ENCODE results near the gene RNF144A. TPM values are rescaled to one million over a fixed set of nuclear protein-coding genes. Genes with fewer than 3 reads are reported as not detected.

RNF144A gene
- total RNA-seq, 2 experiments from 2014 or later, result 21.4 to 22.7 TPM

DNA sequence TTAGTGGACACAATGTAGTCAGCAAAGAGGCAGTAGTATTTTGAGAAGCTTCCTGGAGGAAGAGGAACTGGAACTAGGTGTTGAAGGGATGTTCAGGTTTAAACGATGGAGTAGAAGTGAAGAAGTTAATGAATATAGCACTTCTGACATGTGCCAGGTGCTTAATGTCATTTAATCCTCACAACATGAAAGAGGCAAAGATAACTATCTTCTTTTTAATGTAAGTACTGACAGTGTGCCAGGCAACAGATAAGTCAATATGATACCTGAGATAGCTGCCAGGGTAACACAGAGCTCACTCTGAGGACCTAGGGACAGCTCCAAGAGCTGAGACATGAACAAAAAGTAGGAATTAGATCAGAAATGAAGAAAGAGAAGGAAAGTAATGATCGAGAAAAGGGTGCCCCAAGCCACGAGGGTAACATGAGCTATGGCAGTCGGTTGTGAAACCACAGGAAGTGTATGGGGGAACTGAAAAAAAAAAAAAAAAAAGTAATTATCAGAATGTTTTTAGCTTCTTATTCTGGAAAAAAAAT lies 140.7 kb downstream of the RNF144A start:
- Mint-ChIP-seq H3K9me3 (peaks cover 2% of the 10 kb centered on the region), H3K4me3 (no peak overlapping the region), H3K36me3 (peaks cover 7% of the 10 kb centered on the region), H3K27ac (peak overlapping the region; percentile 46), H3K4me1 (ENCODE audit: low read depth) (peaks cover 15% of the 10 kb centered on the region), H3K27me3 (no peaks in the 10 kb centered on the region)
- DNase-seq, result no peak
- CTCF ChIA-PET, result interaction anchor here (0.6 to 4.7 kb wide), 2 partner anchors 14 to 345 kb away, joined by 3 to 34 read pairs; no protein-coding TSS in a partner anchor
- POLR2A ChIA-PET, result no interaction called here
- intact Hi-C loops (cut with micrococcal nuclease), result no loop called here

DNA sequence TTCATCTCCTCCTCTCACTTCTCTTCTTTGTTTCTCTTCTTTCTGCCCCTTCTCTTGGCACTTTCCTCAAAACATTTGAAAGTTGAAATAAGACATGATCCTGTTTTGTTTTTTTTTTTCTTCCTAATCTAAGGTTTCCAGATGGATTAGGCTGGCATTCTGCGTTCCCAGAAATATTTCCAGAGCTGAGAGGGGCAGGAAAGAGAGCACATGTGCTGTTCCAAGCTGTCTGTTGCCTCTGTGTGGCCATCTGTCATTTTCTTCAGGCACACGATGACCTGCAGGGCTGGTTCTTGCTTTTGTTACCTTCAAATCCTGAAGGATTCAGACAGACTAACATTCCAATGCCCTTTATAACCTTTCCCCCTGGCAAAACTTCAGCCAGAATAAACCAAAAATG lies 142.9 kb downstream of the RNF144A start:
- CTCF ChIA-PET, result interaction anchor here (1.8 to 4.7 kb wide), 2 partner anchors 16 to 37 kb away, joined by 8 to 34 read pairs; no protein-coding TSS in a partner anchor
- H3K27me3 Mint-ChIP-seq, result no peaks in the 10 kb centered on the region
- no peak for DNase-seq
- intact Hi-C loops (cut with micrococcal nuclease), result no loop called here
- peaks cover 15% of the 10 kb centered on the region for H3K4me1 Mint-ChIP-seq (ENCODE audit: low read depth)
- no peak overlapping the region for H3K4me3 Mint-ChIP-seq
- H3K36me3 Mint-ChIP-seq, result peaks cover 13% of the 10 kb centered on the region
- POLR2A ChIA-PET, result no interaction called here
- no peak overlapping the region for H3K27ac Mint-ChIP-seq
- peaks cover 12% of the 10 kb centered on the region for H3K9me3 Mint-ChIP-seq

DNA sequence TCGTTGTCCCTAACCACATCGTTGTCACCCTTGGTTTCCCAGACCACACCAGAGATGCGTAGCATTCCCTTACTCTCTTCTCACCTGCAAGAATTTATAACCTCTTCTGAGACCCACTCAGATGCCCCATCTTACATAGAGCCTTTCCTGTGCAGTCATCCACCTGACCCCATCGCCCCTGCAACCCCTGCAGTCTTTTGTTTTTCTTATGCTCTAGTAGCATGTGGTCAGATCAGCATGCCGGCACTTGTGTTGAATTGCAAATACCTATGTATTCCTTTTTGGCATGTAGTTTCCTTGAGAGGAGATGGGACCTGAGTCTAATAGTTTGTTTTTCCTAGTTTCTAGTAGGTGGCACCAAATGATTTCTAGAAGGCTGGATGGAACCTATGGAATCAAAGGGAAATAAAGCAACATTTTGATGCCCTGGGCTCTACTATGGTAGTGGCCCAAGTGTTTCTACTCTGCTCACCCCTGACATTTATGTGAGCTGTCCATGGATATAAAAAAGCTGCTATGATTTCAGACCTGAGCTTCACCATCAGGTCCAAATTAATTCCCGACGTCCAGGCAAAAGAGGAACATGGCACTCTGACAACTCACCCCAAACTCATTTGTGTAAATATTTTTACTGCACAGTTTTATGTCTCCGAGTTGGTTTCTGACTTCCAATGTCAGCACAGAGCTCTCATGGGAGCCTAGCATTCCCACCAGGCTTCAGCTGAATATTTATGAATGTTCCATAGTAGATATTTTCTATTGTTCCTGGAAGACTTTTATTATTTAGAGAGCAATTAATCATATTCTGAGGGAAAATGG lies 143.6 kb downstream of the RNF144A start:
- Mint-ChIP-seq H3K27me3 (no peaks in the 10 kb centered on the region), H3K27ac (no peak overlapping the region), H3K36me3 (peaks cover 13% of the 10 kb centered on the region), H3K4me1 (ENCODE audit: low read depth) (peaks cover 15% of the 10 kb centered on the region), H3K9me3 (peaks cover 12% of the 10 kb centered on the region), H3K4me3 (no peak overlapping the region)
- no peak for DNase-seq
- POLR2A ChIA-PET, result no interaction called here
- intact Hi-C loops (cut with micrococcal nuclease), result no loop called here
- CTCF ChIA-PET, result interaction anchor here (4.7 kb wide), 1 partner anchor 17 kb away, joined by 34 read pairs; no protein-coding TSS in a partner anchor

DNA sequence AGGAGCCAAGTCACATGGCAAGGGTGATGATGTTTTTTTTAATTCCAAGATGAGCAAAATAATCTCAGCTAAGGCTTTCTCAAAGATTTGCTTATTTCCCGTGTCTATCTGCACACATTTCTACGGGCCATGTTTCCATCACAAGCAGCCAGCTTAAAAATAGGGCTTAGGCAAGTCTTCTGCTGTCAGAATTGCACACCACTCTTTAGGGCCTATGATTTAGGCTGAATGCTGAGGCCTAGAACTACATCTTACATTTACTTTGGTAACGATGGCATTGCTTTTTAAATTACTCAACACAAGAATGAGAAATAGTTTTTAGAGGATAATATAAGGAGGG lies 144.2 kb downstream of the RNF144A start:
- ChIA-PET POLR2A (no interaction called here), CTCF (interaction anchor here (4.7 kb wide), 1 partner anchor 18 kb away, joined by 34 read pairs; no protein-coding TSS in a partner anchor)
- Mint-ChIP-seq H3K36me3 (peaks cover 13% of the 10 kb centered on the region), H3K27me3 (no peaks in the 10 kb centered on the region), H3K9me3 (peaks cover 12% of the 10 kb centered on the region), H3K27ac (no peak overlapping the region), H3K4me3 (no peak overlapping the region), H3K4me1 (ENCODE audit: low read depth) (peaks cover 15% of the 10 kb centered on the region)
- intact Hi-C loops (cut with micrococcal nuclease), result no loop called here
- no peak for DNase-seq

- intact Hi-C loops (cut with micrococcal nuclease), result no loop called here
- peaks cover 13% of the 10 kb centered on the region for H3K36me3 Mint-ChIP-seq
- H3K9me3 Mint-ChIP-seq, result peaks cover 12% of the 10 kb centered on the region
- H3K4me3 Mint-ChIP-seq, result no peak overlapping the region
- DNase-seq, result no peak
- no peaks in the 10 kb centered on the region for H3K27me3 Mint-ChIP-seq
- no peak overlapping the region for H3K27ac Mint-ChIP-seq
- H3K4me1 Mint-ChIP-seq (ENCODE audit: low read depth), result peaks cover 15% of the 10 kb centered on the region
- POLR2A ChIA-PET, result no interaction called here
- CTCF ChIA-PET, result interaction anchor here (1.1 kb wide), 1 partner anchor 18 kb away, joined by 3 read pairs; no protein-coding TSS in a partner anchor
Measured at GRCh38 chr2:7061921-7062320, 144.7 kb downstream of the RNF144A start.

DNA sequence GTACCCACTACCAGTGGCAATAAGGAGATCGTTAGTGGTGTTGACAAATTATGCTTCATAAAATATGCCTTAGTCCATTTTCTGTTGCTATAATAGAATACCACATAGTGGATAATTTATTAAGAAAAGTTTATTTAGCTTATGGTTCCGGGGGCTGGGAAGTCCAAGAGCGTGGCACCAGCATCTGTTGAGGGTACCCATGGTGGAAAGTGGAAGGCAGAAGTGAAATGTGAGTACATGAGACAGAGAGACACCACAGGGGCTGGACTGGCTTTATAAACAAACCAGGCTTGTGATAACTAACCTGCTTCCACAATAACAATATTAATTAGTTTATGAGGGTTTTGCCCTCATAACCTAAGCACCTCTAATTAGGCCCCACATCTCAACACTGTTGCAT lies 146.6 kb downstream of the RNF144A start:
- H3K36me3 Mint-ChIP-seq, result peaks cover 13% of the 10 kb centered on the region
- intact Hi-C loops (cut with micrococcal nuclease), result no loop called here
- no peaks in the 10 kb centered on the region for H3K27me3 Mint-ChIP-seq
- POLR2A ChIA-PET, result no interaction called here
- H3K9me3 Mint-ChIP-seq, result peaks cover 12% of the 10 kb centered on the region
- H3K27ac Mint-ChIP-seq, result no peak overlapping the region
- no peak overlapping the region for H3K4me3 Mint-ChIP-seq
- no peak for DNase-seq
- CTCF ChIA-PET, result no interaction called here
- H3K4me1 Mint-ChIP-seq (ENCODE audit: low read depth), result peaks cover 10% of the 10 kb centered on the region

GRCh38 chr2:7068457-7068856 lies 151.2 kb downstream of the RNF144A start:
- H3K27ac Mint-ChIP-seq, result no peak overlapping the region
- POLR2A ChIA-PET, result no interaction called here
- no peaks in the 10 kb centered on the region for H3K27me3 Mint-ChIP-seq
- no peak overlapping the region for H3K4me3 Mint-ChIP-seq
- no peak for DNase-seq
- H3K36me3 Mint-ChIP-seq, result peaks cover under 1% of the 10 kb centered on the region
- CTCF ChIA-PET, result no interaction called here
- H3K4me1 Mint-ChIP-seq (ENCODE audit: low read depth), result no peaks in the 10 kb centered on the region
- intact Hi-C loops (cut with micrococcal nuclease), result no loop called here
- H3K9me3 Mint-ChIP-seq, result peaks cover 5% of the 10 kb centered on the region

DNA sequence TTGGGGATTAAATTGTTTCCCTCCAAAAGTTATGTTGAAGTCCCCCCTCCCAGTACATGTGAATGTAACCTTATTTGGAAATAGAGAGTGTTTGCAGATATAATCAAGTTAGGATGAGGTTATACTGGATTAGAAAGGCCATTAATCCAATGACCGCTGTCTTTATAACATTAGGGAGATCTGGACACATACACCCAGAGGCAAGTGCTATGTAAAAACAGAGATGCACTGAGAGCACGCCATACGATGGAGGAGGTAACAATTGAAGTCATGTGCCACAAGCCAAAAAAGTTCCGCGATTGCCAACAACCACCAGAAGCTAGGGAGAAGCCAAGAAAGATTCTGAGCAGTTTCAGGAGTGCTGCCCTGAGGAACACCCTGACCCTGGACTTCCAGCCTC lies 153.3 kb downstream of the RNF144A start:
- Mint-ChIP-seq H3K27ac (no peak overlapping the region), H3K27me3 (no peaks in the 10 kb centered on the region), H3K9me3 (no peaks in the 10 kb centered on the region), H3K36me3 (peaks cover 5% of the 10 kb centered on the region), H3K4me3 (no peak overlapping the region), H3K4me1 (ENCODE audit: low read depth) (no peaks in the 10 kb centered on the region)
- ChIA-PET CTCF (interaction anchor here (1.1 to 1.4 kb wide), 3 partner anchors 25 to 27 kb away, joined by 3 to 6 read pairs (median 4); no protein-coding TSS in a partner anchor), POLR2A (no interaction called here)
- intact Hi-C loops (cut with micrococcal nuclease), result no loop called here
- no peak for DNase-seq

DNA sequence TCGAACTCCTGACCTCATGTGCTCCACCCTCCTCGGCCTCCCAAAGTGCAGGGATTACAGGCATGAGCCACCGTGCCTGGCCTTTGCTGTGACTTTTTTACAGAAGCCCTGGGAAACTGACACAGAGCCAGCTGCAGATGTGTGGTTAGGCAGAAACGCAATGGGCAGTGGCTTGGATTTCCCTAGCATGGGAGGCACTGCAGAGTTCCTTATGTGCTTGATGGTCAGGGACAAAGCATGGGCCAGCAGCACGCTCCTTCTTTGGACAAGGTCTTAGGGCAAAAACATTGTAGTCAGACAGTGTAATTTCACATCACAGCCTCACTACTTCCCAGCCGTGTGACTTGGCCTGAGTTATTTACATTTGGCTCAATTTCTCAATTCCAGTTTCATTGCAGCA lies 153.9 kb downstream of the RNF144A start:
- ChIA-PET CTCF (interaction anchor here (1.4 kb wide), 1 partner anchor 27 kb away, joined by 6 read pairs; no protein-coding TSS in a partner anchor), POLR2A (no interaction called here)
- intact Hi-C loops (cut with micrococcal nuclease), result no loop called here
- peaks cover 5% of the 10 kb centered on the region for H3K36me3 Mint-ChIP-seq
- DNase-seq, result no peak
- H3K4me1 Mint-ChIP-seq (ENCODE audit: low read depth), result no peaks in the 10 kb centered on the region
- H3K27me3 Mint-ChIP-seq, result no peaks in the 10 kb centered on the region
- no peak overlapping the region for H3K4me3 Mint-ChIP-seq
- H3K9me3 Mint-ChIP-seq, result no peaks in the 10 kb centered on the region
- no peak overlapping the region for H3K27ac Mint-ChIP-seq

- peaks cover 5% of the 10 kb centered on the region for H3K36me3 Mint-ChIP-seq
- ChIA-PET POLR2A (no interaction called here), CTCF (interaction anchor here (0.6 kb wide), 1 partner anchor 98 kb away, joined by 3 read pairs; no protein-coding TSS in a partner anchor)
- no peak for DNase-seq
- H3K4me3 Mint-ChIP-seq, result no peak overlapping the region
- intact Hi-C loops (cut with micrococcal nuclease), result no loop called here
- H3K27ac Mint-ChIP-seq, result no peak overlapping the region
- no peaks in the 10 kb centered on the region for H3K4me1 Mint-ChIP-seq (ENCODE audit: low read depth)
- H3K9me3 Mint-ChIP-seq, result no peaks in the 10 kb centered on the region
- H3K27me3 Mint-ChIP-seq, result no peaks in the 10 kb centered on the region
Measured at GRCh38 chr2:7071916-7072556, 154.8 kb downstream of the RNF144A start.

GRCh38 chr2:7073901-7074300 lies 156.7 kb downstream of the RNF144A start:
- Mint-ChIP-seq H3K36me3 (peaks cover 5% of the 10 kb centered on the region), H3K27me3 (no peaks in the 10 kb centered on the region), H3K9me3 (no peaks in the 10 kb centered on the region), H3K4me1 (ENCODE audit: low read depth) (no peaks in the 10 kb centered on the region), H3K4me3 (no peak overlapping the region), H3K27ac (no peak overlapping the region)
- intact Hi-C loops (cut with micrococcal nuclease), result no loop called here
- no peak for DNase-seq
- CTCF ChIA-PET, result interaction anchor here (0.6 to 1.4 kb wide), 2 partner anchors 29 to 129 kb away, joined by 3 to 6 read pairs; no protein-coding TSS in a partner anchor
- POLR2A ChIA-PET, result no interaction called here

DNA sequence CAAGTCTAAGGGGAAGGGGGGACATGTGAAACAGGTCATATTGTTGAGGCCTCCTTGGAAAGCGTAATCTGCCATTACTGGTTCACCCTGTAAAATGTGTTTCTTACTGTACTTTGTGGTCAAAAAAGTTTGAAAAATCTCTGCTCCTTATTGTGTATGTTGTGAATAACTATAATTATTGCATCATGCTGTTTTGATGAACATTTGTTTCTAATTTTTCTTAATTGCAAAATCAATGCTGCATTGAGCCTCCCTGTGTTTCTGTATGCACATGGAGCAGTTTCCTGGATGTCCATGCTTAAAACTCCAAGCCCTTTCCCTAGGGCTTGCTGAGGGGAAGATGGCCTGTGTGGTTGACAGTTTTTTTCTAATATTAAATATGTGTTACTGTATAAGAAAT lies 158.6 kb downstream of the RNF144A start:
- Mint-ChIP-seq H3K4me1 (ENCODE audit: low read depth) (no peaks in the 10 kb centered on the region), H3K27ac (no peak overlapping the region), H3K27me3 (no peaks in the 10 kb centered on the region), H3K4me3 (no peak overlapping the region), H3K36me3 (peaks cover 5% of the 10 kb centered on the region), H3K9me3 (no peaks in the 10 kb centered on the region)
- DNase-seq, result no peak
- CTCF ChIA-PET, result interaction anchor here (1.5 kb wide), 1 partner anchor 32 kb away, joined by 4 read pairs; no protein-coding TSS in a partner anchor
- POLR2A ChIA-PET, result no interaction called here
- intact Hi-C loops (cut with micrococcal nuclease), result no loop called here

Data from activated CD4-positive, alpha-beta memory T cell treated with anti-CD3 and anti-CD28 coated beads for 36 hours (primary cell).